SK-N-SH treated with all-trans-retinoic acid at 6 μM for 48 hours (cell line): ENCODE data around the gene ZNF519.

Experiments
- ARNTL ChIP-seq: fragments of 450-650 bp; formaldehyde crosslinking; IDR thresholded peaks from 2 replicates; pipeline ENCODE4 v1.5.0; 2020; ENCODE audit warnings: low read depth, mild to moderate bottlenecking, moderate library complexity, borderline replicate concordance
- CSDC2 ChIP-seq: fragments of 250-450 bp; sonication (Bioruptor Pico); IDR thresholded peaks from 2 replicates; pipeline ENCODE4 v1.5.0; 2020; ENCODE audit warnings: mild to moderate bottlenecking, moderate library complexity
- ESRRG ChIP-seq: fragments of 250-450 bp; sonication (Bioruptor Pico); IDR thresholded peaks from 2 replicates; pipeline ENCODE4 v1.6.1; 2021; ENCODE audit warnings: mild to moderate bottlenecking
- GLIS3 ChIP-seq: fragments of 250-450 bp; sonication (Bioruptor Pico); IDR thresholded peaks from 2 replicates; pipeline ENCODE4 v1.5.0; 2020; ENCODE audit warnings: mild to moderate bottlenecking, moderate library complexity
- PPARA ChIP-seq: fragments of 250-450 bp; sonication (Bioruptor Pico); IDR thresholded peaks from 2 replicates; pipeline ENCODE4 v1.5.0; 2020; ENCODE audit warnings: mild to moderate bottlenecking, borderline replicate concordance
- RARB ChIP-seq: fragments of 250-450 bp; sonication (Bioruptor Pico); IDR thresholded peaks from 2 replicates; pipeline ENCODE4 v1.8.0; 2021; ENCODE audit warnings: mild to moderate bottlenecking, moderate library complexity
- SNAI2 ChIP-seq: fragments of 250-450 bp; sonication (Bioruptor Pico); IDR thresholded peaks from 2 replicates; pipeline ENCODE4 v1.5.0; 2020; ENCODE audit warnings: mild to moderate bottlenecking, moderate library complexity
- TCF4 ChIP-seq: fragments of 250-450 bp; sonication (Bioruptor Pico); IDR thresholded peaks from 2 replicates; pipeline ENCODE4 v1.8.0; 2021; ENCODE audit warnings: mild to moderate bottlenecking, moderate library complexity, borderline replicate concordance
- ZC3H10 ChIP-seq: fragments of 250-450 bp; sonication (Bioruptor Pico); IDR thresholded peaks from 2 replicates; pipeline ENCODE4 v1.5.1; 2021; ENCODE audit warnings: mild to moderate bottlenecking, moderate library complexity
- ZFP30 ChIP-seq: fragments of 450-650 bp; formaldehyde crosslinking; IDR thresholded peaks from 2 replicates; pipeline ENCODE4 v1.5.0; 2022; ENCODE audit warnings: mild to moderate bottlenecking, moderate library complexity
- ZNF70 ChIP-seq: fragments of 450-650 bp; formaldehyde crosslinking; IDR thresholded peaks from 2 replicates; pipeline ENCODE4 v1.5.0; 2020; ENCODE audit warnings: mild to moderate bottlenecking, moderate library complexity
- ZNF8 ChIP-seq: fragments of 450-650 bp; formaldehyde crosslinking; IDR thresholded peaks from 2 replicates; pipeline ENCODE4 v1.5.0; 2020; ENCODE audit warnings: mild to moderate bottlenecking, moderate library complexity
- TF ChIP-seq, protein P1 (sequence below): fragments of 250-450 bp; sonication (Bioruptor Pico); IDR thresholded peaks from 2 replicates; pipeline ENCODE4 v1.8.0; 2020; ENCODE audit warnings: mild to moderate bottlenecking, moderate library complexity, borderline replicate concordance
- TF ChIP-seq, protein P2 (sequence below): fragments of 250-450 bp; sonication (Bioruptor Pico); IDR thresholded peaks from 2 replicates; pipeline ENCODE4 v1.5.1; 2020; ENCODE audit warnings: low read depth, mild to moderate bottlenecking, moderate library complexity

GRCh38 chr18:14097761-14098160 lies 34.5 kb downstream of the ZNF519 start:
- TF ChIP-seq ZFP30 (CRISPR knock-in tag) (no peak), RARB (CRISPR knock-in tag) (no peak), ZNF70 (CRISPR knock-in tag) (no peak), SNAI2 (no peak), CSDC2 (CRISPR knock-in tag) (no peak), GLIS3 (no peak), ZC3H10 (CRISPR knock-in tag) (no peak), TCF4 (CRISPR knock-in tag) (no peak), ARNTL (no peak), ESRRG (no peak), ZNF8 (CRISPR knock-in tag) (no peak), PPARA (no peak)
- TF ChIP-seq, protein P1, sequence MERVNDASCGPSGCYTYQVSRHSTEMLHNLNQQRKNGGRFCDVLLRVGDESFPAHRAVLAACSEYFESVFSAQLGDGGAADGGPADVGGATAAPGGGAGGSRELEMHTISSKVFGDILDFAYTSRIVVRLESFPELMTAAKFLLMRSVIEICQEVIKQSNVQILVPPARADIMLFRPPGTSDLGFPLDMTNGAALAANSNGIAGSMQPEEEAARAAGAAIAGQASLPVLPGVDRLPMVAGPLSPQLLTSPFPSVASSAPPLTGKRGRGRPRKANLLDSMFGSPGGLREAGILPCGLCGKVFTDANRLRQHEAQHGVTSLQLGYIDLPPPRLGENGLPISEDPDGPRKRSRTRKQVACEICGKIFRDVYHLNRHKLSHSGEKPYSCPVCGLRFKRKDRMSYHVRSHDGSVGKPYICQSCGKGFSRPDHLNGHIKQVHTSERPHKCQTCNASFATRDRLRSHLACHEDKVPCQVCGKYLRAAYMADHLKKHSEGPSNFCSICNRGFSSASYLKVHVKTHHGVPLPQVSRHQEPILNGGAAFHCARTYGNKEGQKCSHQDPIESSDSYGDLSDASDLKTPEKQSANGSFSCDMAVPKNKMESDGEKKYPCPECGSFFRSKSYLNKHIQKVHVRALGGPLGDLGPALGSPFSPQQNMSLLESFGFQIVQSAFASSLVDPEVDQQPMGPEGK (CRISPR knock-in tag) = no peak
- TF ChIP-seq, protein P2, sequence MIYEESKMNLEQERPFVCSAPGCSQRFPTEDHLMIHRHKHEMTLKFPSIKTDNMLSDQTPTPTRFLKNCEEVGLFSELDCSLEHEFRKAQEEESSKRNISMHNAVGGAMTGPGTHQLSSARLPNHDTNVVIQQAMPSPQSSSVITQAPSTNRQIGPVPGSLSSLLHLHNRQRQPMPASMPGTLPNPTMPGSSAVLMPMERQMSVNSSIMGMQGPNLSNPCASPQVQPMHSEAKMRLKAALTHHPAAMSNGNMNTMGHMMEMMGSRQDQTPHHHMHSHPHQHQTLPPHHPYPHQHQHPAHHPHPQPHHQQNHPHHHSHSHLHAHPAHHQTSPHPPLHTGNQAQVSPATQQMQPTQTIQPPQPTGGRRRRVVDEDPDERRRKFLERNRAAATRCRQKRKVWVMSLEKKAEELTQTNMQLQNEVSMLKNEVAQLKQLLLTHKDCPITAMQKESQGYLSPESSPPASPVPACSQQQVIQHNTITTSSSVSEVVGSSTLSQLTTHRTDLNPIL (CRISPR knock-in tag) = no peak
